Smooth muscle cell (in vitro differentiated cells): Measurements from ENCODE around the gene LONRF3. TPM values are rescaled to one million over a fixed set of nuclear protein-coding genes. Genes with fewer than 3 reads are reported as not detected.

Experiments
- DNase-seq: peaks from one replicate; lab custom pipeline; 2025; ENCODE audit not compliant: unreplicated experiment; lab: John Stamatoyannopoulos, UW
- H2AFZ ChIP-seq: fragments of 200-600 bp; sonication (generic); 2 replicates; pipeline ENCODE4 v1.6.0; 2016; ENCODE audit warnings: antibody characterized with exemption, low read depth, mild to moderate bottlenecking
- H3F3A ChIP-seq: fragments of 200-600 bp; sonication (generic); 2 replicates; pipeline ENCODE4 v1.6.0; 2017; ENCODE audit warnings: antibody characterized with exemption, low read depth
- H3K27ac ChIP-seq: fragments of 200-600 bp; sonication (generic); 2 replicates; pipeline ENCODE4 v1.5.1; 2016; ENCODE audit warnings: low read depth, mild to moderate bottlenecking
- H3K27me3 ChIP-seq: fragments of 200-600 bp; sonication (generic); 2 replicates; pipeline ENCODE4 v1.6.1; 2016; ENCODE audit warnings: low read depth, mild to moderate bottlenecking
- H3K36me3 ChIP-seq: fragments of 200-600 bp; sonication (generic); 2 replicates; pipeline ENCODE4 v1.5.1; 2016; ENCODE audit warnings: low read depth
- H3K4me1 ChIP-seq: fragments of 200-600 bp; sonication (generic); 2 replicates; pipeline ENCODE4 v1.5.1; 2016; ENCODE audit warnings: low read depth
- H3K4me2 ChIP-seq: fragments of 200-600 bp; sonication (generic); 2 replicates; pipeline ENCODE4 v1.6.0; 2016; ENCODE audit warnings: mild to moderate bottlenecking
- H3K4me3 ChIP-seq: fragments of 200-600 bp; sonication (generic); 2 replicates; pipeline ENCODE4 v1.5.1; 2016; ENCODE audit warnings: mild to moderate bottlenecking
- H3K79me2 ChIP-seq: fragments of 200-600 bp; sonication (generic); 2 replicates; pipeline ENCODE4 v1.6.0; 2016; ENCODE audit warnings: low read depth, mild to moderate bottlenecking
- H3K9ac ChIP-seq: fragments of 200-600 bp; sonication (generic); 2 replicates; pipeline ENCODE4 v1.6.0; 2016; ENCODE audit warnings: low read depth
- H3K9me3 ChIP-seq: fragments of 200-600 bp; sonication (generic); replicated peaks from 2 replicates; pipeline ENCODE4 v1.5.1; 2016; ENCODE audit warnings: low read depth
- H4K20me1 ChIP-seq: fragments of 200-600 bp; sonication (generic); 2 replicates; pipeline ENCODE4 v1.6.0; 2016; ENCODE audit warnings: low read depth
- CTCF ChIP-seq: fragments of 200-600 bp; sonication (generic); IDR thresholded peaks from 2 replicates; pipeline ENCODE4 v1.5.1; 2017; ENCODE audit warnings: borderline replicate concordance, mild to moderate bottlenecking, antibody characterized with exemption; ENCODE audit not compliant: insufficient read depth, poor library complexity, severe bottlenecking
- WGBS: methylation state at CpG from one replicate; pipeline ENCODE4 v1.1.7; 2016; ENCODE audit warnings: low lambda C conversion rate; 5-methylcytosine and 5-hydroxymethylcytosine counted together
- polyA plus RNA-seq: library from polyadenylated mRNA; unstranded; fragments of >200 nt; fragmentation: Nextera tagmentation; extraction: Ambion mirVana; gene quantifications from 2 replicates; pipeline ENCODE4 v1.2.1, GENCODE V29; 2016
- total RNA-seq: library from RNA; depleted of rRNA; stranded (reverse); fragments of >200 nt; gene quantifications from 2 replicates; pipeline ENCODE4 v1.2.3, GENCODE V29; 2014

LONRF3 gene
- total and polyA plus RNA-seq, 2 experiments from 2014 or later = 0.36 TPM; not detected in 1

DNA sequence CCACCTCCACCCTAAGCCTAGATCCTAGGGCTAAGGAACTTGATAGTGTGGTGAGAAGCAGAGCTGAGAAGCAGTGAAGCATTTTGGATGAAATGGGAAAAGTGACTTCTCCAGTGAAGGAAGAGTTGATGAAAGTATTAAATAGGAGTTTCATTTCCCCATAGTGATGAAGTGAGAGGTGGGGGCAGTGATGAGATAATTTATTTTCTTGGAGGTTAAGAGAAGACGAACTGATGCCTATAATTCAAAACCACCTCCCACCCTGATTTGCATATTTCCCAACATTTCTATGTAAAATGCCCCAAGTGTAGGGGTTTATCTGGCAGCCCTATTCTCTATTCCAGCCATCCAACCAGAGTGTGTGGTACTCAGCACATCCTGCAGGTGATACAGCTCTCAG, 6.3 kb downstream of the LONRF3 start:
- DNase-seq = no peak
- no peaks in the 10 kb centered on the region for H4K20me1 ChIP-seq
- no peaks in the 10 kb centered on the region for H3K4me1 ChIP-seq
- no peaks in the 10 kb centered on the region for H3K36me3 ChIP-seq
- no peaks in the 10 kb centered on the region for H3K9me3 ChIP-seq
- WGBS = 67% methylated on average over 1 of the region's 1 CpG
- H3K27me3 ChIP-seq = no peaks in the 10 kb centered on the region
- no peaks in the 10 kb centered on the region for H3K79me2 ChIP-seq
- no peak overlapping the region for H2AFZ ChIP-seq
- no peak overlapping the region for H3K27ac ChIP-seq
- TF ChIP-seq CTCF = no peak
- H3K4me2 ChIP-seq = no peak overlapping the region
- no peak overlapping the region for H3K4me3 ChIP-seq
- no peaks in the 10 kb centered on the region for H3F3A ChIP-seq
- H3K9ac ChIP-seq = no peak overlapping the region

GRCh38 chrX:118983513-118983912, 9.1 kb downstream of the LONRF3 start:
- 84% methylated on average over 6 of the region's 6 CpGs for WGBS

DNA sequence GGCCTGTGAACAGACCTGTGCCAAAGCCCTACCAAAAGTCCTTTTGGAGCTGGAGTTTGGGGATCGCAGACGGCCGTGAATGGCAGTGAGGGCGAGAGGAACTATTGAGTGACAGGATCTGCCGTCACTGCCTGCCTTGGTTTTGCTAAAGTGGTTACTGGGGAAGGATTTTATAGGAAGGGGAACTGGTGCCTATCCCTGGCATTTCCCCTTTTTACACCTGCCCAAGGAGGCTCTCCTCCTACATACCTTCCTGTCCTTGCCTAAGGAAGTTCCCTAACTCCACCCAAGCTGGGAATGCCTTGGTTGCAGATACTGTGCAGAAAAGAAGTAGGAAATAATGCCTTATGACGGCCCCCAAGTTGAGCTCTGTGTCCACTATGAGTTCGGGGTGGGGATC, 14.5 kb downstream of the LONRF3 start:
- no peaks in the 10 kb centered on the region for H3K27me3 ChIP-seq
- no peak overlapping the region for H2AFZ ChIP-seq
- H4K20me1 ChIP-seq = no peaks in the 10 kb centered on the region
- no peak overlapping the region for H3K9ac ChIP-seq
- H3K36me3 ChIP-seq = no peaks in the 10 kb centered on the region
- no peaks in the 10 kb centered on the region for H3K4me1 ChIP-seq
- no peak overlapping the region for H3K4me3 ChIP-seq
- no peak overlapping the region for H3K27ac ChIP-seq
- H3K9me3 ChIP-seq = no peaks in the 10 kb centered on the region
- 81% methylated on average over 7 of the region's 7 CpGs for WGBS
- no peak for TF ChIP-seq CTCF
- DNase-seq = no peak
- H3K4me2 ChIP-seq = no peak overlapping the region
- no peaks in the 10 kb centered on the region for H3F3A ChIP-seq
- no peaks in the 10 kb centered on the region for H3K79me2 ChIP-seq

More at GRCh38 chrX:118983513-118983912, 9.1 kb downstream of the LONRF3 start:
- H3K27me3 ChIP-seq = no peaks in the 10 kb centered on the region
- no peak for TF ChIP-seq CTCF
- no peak overlapping the region for H3K27ac ChIP-seq
- H3K4me1 ChIP-seq = no peaks in the 10 kb centered on the region
- H3K4me2 ChIP-seq = no peak overlapping the region
- no peak overlapping the region for H3K9ac ChIP-seq
- DNase-seq = no peak
- H3K9me3 ChIP-seq = no peaks in the 10 kb centered on the region
- no peaks in the 10 kb centered on the region for H4K20me1 ChIP-seq
- no peak overlapping the region for H3K4me3 ChIP-seq
- no peak overlapping the region for H2AFZ ChIP-seq
- no peaks in the 10 kb centered on the region for H3F3A ChIP-seq
- no peaks in the 10 kb centered on the region for H3K36me3 ChIP-seq
- H3K79me2 ChIP-seq = no peaks in the 10 kb centered on the region

GRCh38 chrX:118989886-118990285, 15.5 kb downstream of the LONRF3 start:
- no peak overlapping the region for H2AFZ ChIP-seq
- no peak for TF ChIP-seq CTCF

More at GRCh38 chrX:118989886-118990285, 15.5 kb downstream of the LONRF3 start:
- no peaks in the 10 kb centered on the region for H3K9me3 ChIP-seq
- no peak overlapping the region for H3K9ac ChIP-seq
- no peak overlapping the region for H3K27ac ChIP-seq
- H3K4me3 ChIP-seq = no peak overlapping the region
- H3K4me2 ChIP-seq = no peak overlapping the region
- H3K36me3 ChIP-seq = no peaks in the 10 kb centered on the region
- H4K20me1 ChIP-seq = no peaks in the 10 kb centered on the region
- WGBS = 47% methylated on average over 1 of the region's 1 CpG
- no peaks in the 10 kb centered on the region for H3K79me2 ChIP-seq
- DNase-seq = no peak
- no peaks in the 10 kb centered on the region for H3K4me1 ChIP-seq
- H3K27me3 ChIP-seq = no peaks in the 10 kb centered on the region
- H3F3A ChIP-seq = no peaks in the 10 kb centered on the region
